ENCODE measurements around the gene TENM3. TPM values are rescaled to one million over a fixed set of nuclear protein-coding genes. Genes with fewer than 3 reads are reported as not detected.

TENM3 gene
- total and polyA plus RNA-seq, 4 donors: 0.05 to 5.5 (median 1.1) TPM; not detected in 1

DNA sequence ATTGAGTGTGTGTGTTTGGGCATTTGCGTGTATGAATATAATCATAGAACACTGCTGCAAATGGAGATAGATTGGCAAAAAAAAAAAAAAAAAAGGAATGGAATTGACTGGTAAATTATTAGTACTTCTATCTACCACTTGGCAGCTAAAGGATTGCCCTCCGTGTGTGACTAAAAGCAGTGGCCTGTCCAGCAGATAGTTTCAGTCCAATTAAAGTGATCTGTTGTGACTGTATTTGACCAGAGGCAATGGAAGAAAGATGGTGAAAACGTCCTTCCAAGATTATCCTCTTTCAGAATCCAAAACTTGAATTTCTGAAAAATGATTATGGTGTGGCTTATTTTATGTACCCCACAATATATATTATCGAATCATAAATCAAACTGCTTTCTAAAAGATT, 19.5 kb upstream of the TENM3 start:
- intact Hi-C loops (cut with DNase I): no loop called here
- 92% methylated on average over 4 of the region's 4 CpGs for WGBS, 2 donors
- Histone ChIP-seq H3K27ac (ENCODE audit: low read depth in 1 of 2, low read length in 2 of 2) (no peak overlapping the region), H3K36me3 (ENCODE audit: control insufficient read depth in 1 of 2, insufficient read depth in 2 of 2, low read length in 1 of 2) (no peaks in the 10 kb centered on the region), H3K27me3 (ENCODE audit: control insufficient read depth in 1 of 2, insufficient read depth in 2 of 2, low read length in 1 of 2) (no peaks in the 10 kb centered on the region), H3K4me3 (ENCODE audit: low read length in 2 of 2) (no peak overlapping the region), H3K4me1 (ENCODE audit: control insufficient read depth in 1 of 2, insufficient read depth in 2 of 2, low read length in 2 of 2) (no peaks in the 10 kb centered on the region), H3K9me3 (ENCODE audit: control insufficient read depth, low read length) (no peaks in the 10 kb centered on the region)
- ATAC-seq (ENCODE audit: low FRiP score) (no peak), DNase-seq (no peak)

- intact Hi-C loops (cut with DNase I): no loop called here
- no peaks in the 10 kb centered on the region for H3K36me3 ChIP-seq (ENCODE audit: control insufficient read depth in 1 of 2, insufficient read depth in 2 of 2, low read length in 1 of 2)
- no peak overlapping the region for H3K27ac ChIP-seq (ENCODE audit: low read depth in 1 of 2, low read length in 2 of 2)
- ATAC-seq (ENCODE audit: low FRiP score) (no peak), DNase-seq (no peak)
- H3K27me3 ChIP-seq (ENCODE audit: control insufficient read depth in 1 of 2, insufficient read depth in 2 of 2, low read length in 1 of 2): no peaks in the 10 kb centered on the region
- no peak overlapping the region for H3K4me3 ChIP-seq (ENCODE audit: low read length in 2 of 2)
- 87 to 92% methylated on average over 9 of the region's 9 CpGs for WGBS, 2 donors
- no peaks in the 10 kb centered on the region for H3K9me3 ChIP-seq (ENCODE audit: control insufficient read depth, low read length)
- H3K4me1 ChIP-seq (ENCODE audit: control insufficient read depth in 1 of 2, insufficient read depth in 2 of 2, low read length in 2 of 2): no peaks in the 10 kb centered on the region
Measured at GRCh38 chr4:182224192-182224850, 18.9 kb upstream of the TENM3 start.

- Histone ChIP-seq H3K4me3 (ENCODE audit: low read length in 2 of 2) (no peak overlapping the region), H3K27ac (ENCODE audit: low read depth in 1 of 2, low read length in 2 of 2) (no peak overlapping the region), H3K4me1 (ENCODE audit: control insufficient read depth in 1 of 2, insufficient read depth in 2 of 2, low read length in 2 of 2) (no peaks in the 10 kb centered on the region), H3K27me3 (ENCODE audit: control insufficient read depth in 1 of 2, insufficient read depth in 2 of 2, low read length in 1 of 2) (no peaks in the 10 kb centered on the region), H3K36me3 (ENCODE audit: control insufficient read depth in 1 of 2, insufficient read depth in 2 of 2, low read length in 1 of 2) (no peaks in the 10 kb centered on the region), H3K9me3 (ENCODE audit: control insufficient read depth, low read length) (no peaks in the 10 kb centered on the region)
- WGBS, 2 donors: 93 to 94% methylated on average over 9 of the region's 9 CpGs
- ATAC-seq (ENCODE audit: low FRiP score) (no peak), DNase-seq (no peak)
- intact Hi-C loops (cut with DNase I): no loop called here
Measured at GRCh38 chr4:182225257-182225852, 17.8 kb upstream of the TENM3 start.

DNA sequence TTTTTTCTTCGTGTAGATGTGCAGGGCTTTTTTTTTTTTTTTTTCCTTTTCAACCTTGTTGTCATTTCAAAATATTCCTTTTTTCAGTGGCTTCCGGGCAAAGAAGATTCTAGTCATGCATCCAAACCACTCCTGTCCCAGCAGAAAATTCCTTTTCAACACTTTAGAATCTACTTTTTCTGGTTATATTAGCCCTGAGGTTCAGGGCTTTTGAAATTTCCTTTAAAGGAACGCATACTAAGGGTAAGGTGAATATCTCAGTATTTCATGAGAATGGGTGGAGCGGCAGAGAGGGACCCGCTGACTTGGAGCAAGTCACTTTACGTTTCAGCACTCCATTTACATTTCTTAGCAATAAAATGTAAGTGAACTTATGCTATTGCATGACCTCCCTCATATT, 15.6 kb upstream of the TENM3 start:
- intact Hi-C loops (cut with DNase I): no loop called here
- H3K4me3 ChIP-seq (ENCODE audit: low read length in 2 of 2): no peak overlapping the region
- H3K27ac ChIP-seq (ENCODE audit: low read depth in 1 of 2, low read length in 2 of 2): no peak overlapping the region
- no peaks in the 10 kb centered on the region for H3K4me1 ChIP-seq (ENCODE audit: control insufficient read depth in 1 of 2, insufficient read depth in 2 of 2, low read length in 2 of 2)
- no peaks in the 10 kb centered on the region for H3K9me3 ChIP-seq (ENCODE audit: control insufficient read depth, low read length)
- no peaks in the 10 kb centered on the region for H3K36me3 ChIP-seq (ENCODE audit: control insufficient read depth in 1 of 2, insufficient read depth in 2 of 2, low read length in 1 of 2)
- WGBS, 2 donors: 86 to 92% methylated on average over 6 of the region's 6 CpGs
- DNase-seq: no peak
- no peaks in the 10 kb centered on the region for H3K27me3 ChIP-seq (ENCODE audit: control insufficient read depth in 1 of 2, insufficient read depth in 2 of 2, low read length in 1 of 2)
- ATAC-seq (ENCODE audit: low FRiP score): no peak

DNA sequence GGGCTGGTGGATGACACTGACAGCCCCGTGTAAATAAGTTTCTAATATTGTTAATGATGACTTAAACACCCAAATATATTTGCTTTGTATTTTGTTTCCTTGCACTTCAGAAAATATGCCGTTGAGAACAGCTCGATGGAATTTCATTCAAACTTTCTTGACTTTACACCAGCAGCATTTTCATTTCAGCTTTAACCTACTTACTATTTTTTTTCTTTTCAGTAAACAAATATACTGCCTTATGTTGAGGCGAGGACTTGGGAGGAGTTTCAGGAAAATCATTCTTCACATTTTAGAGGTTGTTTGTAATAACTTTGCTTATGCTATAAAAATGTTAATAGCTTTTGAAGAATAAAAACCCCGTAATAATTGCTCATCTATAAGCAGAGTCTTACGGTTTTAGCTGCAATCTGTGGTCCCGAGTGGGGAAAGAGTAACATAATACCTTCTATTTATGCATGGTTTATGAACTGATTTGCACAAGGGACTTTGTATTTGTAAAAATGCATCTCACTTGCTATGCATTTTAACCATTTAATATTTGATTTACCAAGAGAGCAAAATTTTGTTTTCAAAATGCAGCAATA, 14.1 kb upstream of the TENM3 start:
- no peak for ATAC-seq (ENCODE audit: low FRiP score)
- no peak overlapping the region for H3K4me3 ChIP-seq (ENCODE audit: low read length in 2 of 2)
- H3K27ac ChIP-seq (ENCODE audit: low read depth in 1 of 2, low read length in 2 of 2): no peak overlapping the region
- 73 to 76% methylated on average over 7 of the region's 7 CpGs for WGBS, 2 donors
- H3K9me3 ChIP-seq (ENCODE audit: control insufficient read depth, low read length): no peaks in the 10 kb centered on the region
- H3K36me3 ChIP-seq (ENCODE audit: control insufficient read depth in 1 of 2, insufficient read depth in 2 of 2, low read length in 1 of 2): no peaks in the 10 kb centered on the region
- H3K4me1 ChIP-seq (ENCODE audit: control insufficient read depth in 1 of 2, insufficient read depth in 2 of 2, low read length in 2 of 2): no peaks in the 10 kb centered on the region
- intact Hi-C loops (cut with DNase I): no loop called here
- H3K27me3 ChIP-seq (ENCODE audit: control insufficient read depth in 1 of 2, insufficient read depth in 2 of 2, low read length in 1 of 2): no peaks in the 10 kb centered on the region
- no peak for DNase-seq

DNA sequence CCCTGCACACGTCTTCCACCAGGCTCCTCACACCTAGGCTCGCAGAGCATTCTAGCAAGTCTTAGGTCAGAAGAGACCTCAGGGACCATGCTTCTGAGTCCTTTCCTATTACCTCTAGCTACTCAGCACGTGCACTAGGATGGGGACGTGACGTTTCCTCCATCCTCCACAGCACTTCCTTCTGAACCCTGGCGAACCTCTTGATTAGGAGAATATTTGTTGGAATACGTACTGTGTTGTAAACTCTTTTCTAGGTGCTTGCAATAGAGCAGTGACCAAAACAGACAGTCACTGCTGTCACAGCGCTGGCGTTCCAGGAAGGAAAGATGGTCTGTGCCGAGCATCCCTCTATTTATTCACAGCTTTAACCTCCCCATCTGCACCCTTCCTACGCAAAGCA, 12.9 kb upstream of the TENM3 start:
- 89 to 92% methylated on average over 11 of the region's 11 CpGs for WGBS, 2 donors
- H3K9me3 ChIP-seq (ENCODE audit: control insufficient read depth, low read length): no peaks in the 10 kb centered on the region
- no peak for DNase-seq
- no peak overlapping the region for H3K4me3 ChIP-seq (ENCODE audit: low read length in 2 of 2)
- intact Hi-C loops (cut with DNase I): no loop called here
- H3K27me3 ChIP-seq (ENCODE audit: control insufficient read depth in 1 of 2, insufficient read depth in 2 of 2, low read length in 1 of 2): no peaks in the 10 kb centered on the region
- H3K36me3 ChIP-seq (ENCODE audit: control insufficient read depth in 1 of 2, insufficient read depth in 2 of 2, low read length in 1 of 2): no peaks in the 10 kb centered on the region
- H3K4me1 ChIP-seq (ENCODE audit: control insufficient read depth in 1 of 2, insufficient read depth in 2 of 2, low read length in 2 of 2): no peaks in the 10 kb centered on the region
- ATAC-seq (ENCODE audit: low FRiP score): no peak
- H3K27ac ChIP-seq (ENCODE audit: low read depth in 1 of 2, low read length in 2 of 2): no peak overlapping the region

- whole genome bisulfite sequencing, 2 donors: 3 to 6% methylated on average over 4 of the region's 4 CpGs
- DNase-seq: no peak
- H3K27ac ChIP-seq (ENCODE audit: low read depth in 1 of 2, low read length in 2 of 2): no peak overlapping the region
- no peaks in the 10 kb centered on the region for H3K27me3 ChIP-seq (ENCODE audit: control insufficient read depth in 1 of 2, insufficient read depth in 2 of 2, low read length in 1 of 2)
- no peaks in the 10 kb centered on the region for H3K9me3 ChIP-seq (ENCODE audit: control insufficient read depth, low read length)
- ATAC-seq (ENCODE audit: low FRiP score): no peak
- no peaks in the 10 kb centered on the region for H3K4me1 ChIP-seq (ENCODE audit: control insufficient read depth in 1 of 2, insufficient read depth in 2 of 2, low read length in 2 of 2)
- intact Hi-C loops (cut with DNase I): no loop called here
- H3K4me3 ChIP-seq (ENCODE audit: low read length in 2 of 2): no peak overlapping the region
- no peaks in the 10 kb centered on the region for H3K36me3 ChIP-seq (ENCODE audit: control insufficient read depth in 1 of 2, insufficient read depth in 2 of 2, low read length in 1 of 2)
Measured at GRCh38 chr4:182231080-182231479, 12.1 kb upstream of the TENM3 start.

- ATAC-seq (ENCODE audit: low FRiP score): no peak
- Histone ChIP-seq H3K4me3 (ENCODE audit: low read length in 2 of 2) (no peak overlapping the region), H3K9me3 (ENCODE audit: control insufficient read depth, low read length) (no peaks in the 10 kb centered on the region), H3K27me3 (ENCODE audit: control insufficient read depth in 1 of 2, insufficient read depth in 2 of 2, low read length in 1 of 2) (no peaks in the 10 kb centered on the region), H3K27ac (ENCODE audit: low read depth in 1 of 2, low read length in 2 of 2) (no peak overlapping the region), H3K36me3 (ENCODE audit: control insufficient read depth in 1 of 2, insufficient read depth in 2 of 2, low read length in 1 of 2) (no peaks in the 10 kb centered on the region), H3K4me1 (ENCODE audit: control insufficient read depth in 1 of 2, insufficient read depth in 2 of 2, low read length in 2 of 2) (no peaks in the 10 kb centered on the region)
- intact Hi-C loops (cut with DNase I): no loop called here
- 3% methylated on average over 5 of the region's 5 CpGs for WGBS, 2 donors
- DNase-seq: no peak
Measured at GRCh38 chr4:182231496-182231895, 11.7 kb upstream of the TENM3 start.

All from aorta (tissue), 5 donors.